Mucosa of descending colon (tissue), 3 donors: ENCODE results near the gene TMPRSS11A. TPM values are rescaled to one million over a fixed set of nuclear protein-coding genes. Genes with fewer than 3 reads are reported as not detected.

ENCODE experiments used
- ATAC-seq: fragments of 200-7000 bp; cut with Tn5 transposase; one replicate; pipeline ENCODE4 v1.9.1; 2020; ENCODE audit warnings: mild to moderate bottlenecking, moderate library complexity
- DNase-seq, 3 donors: peaks; one replicate each; pipeline ENCODE4 v3.0.0-alpha.2; 2020
- H3K36me3 ChIP-seq: fragments of 200-600 bp; one replicate; pipeline ENCODE4 v1.8.0; 2021; ENCODE audit warnings: low read depth, mild to moderate bottlenecking
- H3K4me1 ChIP-seq: fragments of 200-600 bp; one replicate; pipeline ENCODE4 v1.8.0; 2021; ENCODE audit warnings: low read depth, mild to moderate bottlenecking
- H3K4me3 ChIP-seq: fragments of 200-600 bp; one replicate; pipeline ENCODE4 v1.8.0; 2021; ENCODE audit warnings: mild to moderate bottlenecking
- H3K9me3 ChIP-seq: fragments of 200-600 bp; one replicate; pipeline ENCODE4 v1.8.0; 2021; ENCODE audit warnings: mild to moderate bottlenecking
- CTCF ChIP-seq: fragments of 200-600 bp; IDR thresholded peaks from one replicate; pipeline ENCODE4 v1.8.0; 2022; ENCODE audit warnings: antibody characterized with exemption, mild to moderate bottlenecking
- intact Hi-C, 2 donors: fragments of 100-400 bp; cut with DNase I in 1 of 2; cut with micrococcal nuclease in 1 of 2; formaldehyde crosslinking; loops; one replicate each; pipeline versions ENCODE4 v1.11.0 to v1.11.1; 2022; cut with DNase I, micrococcal nuclease
- total RNA-seq, 3 donors: library from RNA; stranded (reverse); fragmentation: NEBNext Ultra II Directional in 2 of 3; extraction: Animal tissue kit (Norgen Biotek cat#: 25700) in 2 of 3; gene quantifications; one replicate each; pipeline versions ENCODE4 v1.2.1 to v1.2.4, GENCODE V29; 2021 to 2023
- donor health status: DM: no; HTN: no; CAD: no; lungs with moderate emphysema.
- donor health status: DM: no; HTN: no; CAD: no.
- donor health status: DM: no; HTN: yes; CAD: no.

TMPRSS11A gene
- total RNA-seq, 3 donors from 2014 or later, result not detected

GRCh38 chr4:67980512-67980911 is 17.2 kb upstream of the TMPRSS11A start:
- H3K36me3 ChIP-seq, result no peaks in the 10 kb centered on the region
- no peak for ATAC-seq
- H3K4me3 ChIP-seq, result no peak overlapping the region
- intact Hi-C loops, result no loop called here
- TF ChIP-seq CTCF, result no peak
- no peaks in the 10 kb centered on the region for H3K4me1 ChIP-seq
- no peaks in the 10 kb centered on the region for H3K9me3 ChIP-seq
- DNase-seq, result no peak

- H3K4me3 ChIP-seq, result no peak overlapping the region
- ATAC-seq (no peak), DNase-seq (no peak)
- TF ChIP-seq CTCF, result no peak
- intact Hi-C loops, result no loop called here
- H3K36me3 ChIP-seq, result no peaks in the 10 kb centered on the region
- no peaks in the 10 kb centered on the region for H3K4me1 ChIP-seq
- peaks cover 7% of the 10 kb centered on the region for H3K9me3 ChIP-seq
Observed at GRCh38 chr4:67973608-67974007, 10.3 kb upstream of the TMPRSS11A start.

GRCh38 chr4:67954890-67955289 is 8.4 kb downstream of the TMPRSS11A start:
- Histone ChIP-seq H3K36me3 (no peaks in the 10 kb centered on the region), H3K4me1 (no peaks in the 10 kb centered on the region), H3K4me3 (no peak overlapping the region), H3K9me3 (no peaks in the 10 kb centered on the region)
- no peak for TF ChIP-seq CTCF
- intact Hi-C loops, result no loop called here
- ATAC-seq, result no peak
- DNase-seq, result no peak

- DNase-seq, result no peak
Observed at GRCh38 chr4:67941074-67941473, 22.2 kb downstream of the TMPRSS11A start.

GRCh38 chr4:67940506-67940905 is 22.8 kb downstream of the TMPRSS11A start:
- ATAC-seq (no peak), DNase-seq (no peak)
- intact Hi-C loops, result no loop called here
- Histone ChIP-seq H3K4me3 (no peak overlapping the region), H3K4me1 (no peaks in the 10 kb centered on the region), H3K9me3 (no peaks in the 10 kb centered on the region), H3K36me3 (no peaks in the 10 kb centered on the region)
- no peak for TF ChIP-seq CTCF

More at GRCh38 chr4:67941074-67941473, 22.2 kb downstream of the TMPRSS11A start:
- no peak for ATAC-seq
- TF ChIP-seq CTCF, result no peak
- Histone ChIP-seq H3K36me3 (no peaks in the 10 kb centered on the region), H3K9me3 (no peaks in the 10 kb centered on the region), H3K4me1 (no peaks in the 10 kb centered on the region), H3K4me3 (no peak overlapping the region)
- intact Hi-C loops, result no loop called here

GRCh38 chr4:67939195-67939594 is 24.1 kb downstream of the TMPRSS11A start:
- Histone ChIP-seq H3K4me3 (no peak overlapping the region), H3K9me3 (no peaks in the 10 kb centered on the region), H3K36me3 (no peaks in the 10 kb centered on the region), H3K4me1 (no peaks in the 10 kb centered on the region)
- intact Hi-C loops, result no loop called here
- ATAC-seq, result no peak
- DNase-seq, result no peak
- TF ChIP-seq CTCF, result no peak
